ENCODE measurements around the gene ABCB9.
"Not testable (repeated sequence)": the region's sequence is repeated elsewhere in the genome, so short reads cannot be mapped to it uniquely, and the experiment has no call there.

ABCB9 gene

GRCh38 chr12:122961531-122962329 is 4.5 kb downstream of the ABCB9 start:
- no peak for ATAC-seq

GRCh38 chr12:122960193-122960569 is 6.1 kb downstream of the ABCB9 start:
- ATAC-seq, result no peak

- ATAC-seq, result no peak
These were observed 6.6 kb downstream of the ABCB9 start for GRCh38 chr12:122959566-122960192.

- no peak for ATAC-seq
These were observed 7.9 kb downstream of the ABCB9 start for GRCh38 chr12:122958198-122958888.

GRCh38 chr12:122956035-122956434 is 10.2 kb downstream of the ABCB9 start:
- no peak for ATAC-seq

- ATAC-seq, result no peak
These were observed 11.1 kb downstream of the ABCB9 start for GRCh38 chr12:122955156-122955555.

GRCh38 chr12:122951979-122952892 is 14.0 kb downstream of the ABCB9 start:
- ATAC-seq, result peak; percentile 96 to 98

GRCh38 chr12:122951406-122951805 is 14.9 kb downstream of the ABCB9 start:
- ATAC-seq, result no peak

- no peak for ATAC-seq
These were observed 16.2 kb downstream of the ABCB9 start for GRCh38 chr12:122949816-122950675.

GRCh38 chr12:122949405-122949804 is 16.9 kb downstream of the ABCB9 start:
- ATAC-seq, result no peak

GRCh38 chr12:122948605-122949004 is 17.7 kb downstream of the ABCB9 start:
- ATAC-seq, result no peak

GRCh38 chr12:122947352-122947792 is 18.9 kb downstream of the ABCB9 start:
- no peak for ATAC-seq

- ATAC-seq, result peak; percentile 94 to 97
These were observed 19.4 kb downstream of the ABCB9 start for GRCh38 chr12:122946690-122947341.

GRCh38 chr12:122944605-122945592 is 21.4 kb downstream of the ABCB9 start:
- no peak for ATAC-seq

- ATAC-seq, result no peak
These were observed 23.1 kb downstream of the ABCB9 start for GRCh38 chr12:122943196-122943595.

- no peak for ATAC-seq
These were observed 23.6 kb downstream of the ABCB9 start for GRCh38 chr12:122942637-122943036.

- ATAC-seq, result not testable (repeated sequence)
These were observed 24.9 kb downstream of the ABCB9 start for GRCh38 chr12:122941351-122941750.

- ATAC-seq, result peak in 1 of 2 donors; percentile 20
These were observed 27.1 kb downstream of the ABCB9 start for GRCh38 chr12:122939125-122939524.

GRCh38 chr12:122937622-122938091 is 28.6 kb downstream of the ABCB9 start:
- ATAC-seq, result no peak

GRCh38 chr12:122935318-122935717 is 30.9 kb downstream of the ABCB9 start:
- ATAC-seq, result no peak
